ENCODE results near the gene NPAS3.

GRCh38 chr14:33799705-33800570, 861.3 kb downstream of the NPAS3 start:
- TF ChIP-seq POLR2A (IDR thresholded peaks at IDR 0.05): no peak
- TF ChIP-seq CTCF (IDR thresholded peaks at IDR 0.05): no peak
